ENCODE measurements around the gene ANKRD53. TPM values are rescaled to one million over a fixed set of nuclear protein-coding genes. Genes with fewer than 3 reads are reported as not detected.

ANKRD53 gene
- total RNA-seq, 3 donors from 2014 or later = 0.23 to 1.8 (median 0.75) TPM

DNA sequence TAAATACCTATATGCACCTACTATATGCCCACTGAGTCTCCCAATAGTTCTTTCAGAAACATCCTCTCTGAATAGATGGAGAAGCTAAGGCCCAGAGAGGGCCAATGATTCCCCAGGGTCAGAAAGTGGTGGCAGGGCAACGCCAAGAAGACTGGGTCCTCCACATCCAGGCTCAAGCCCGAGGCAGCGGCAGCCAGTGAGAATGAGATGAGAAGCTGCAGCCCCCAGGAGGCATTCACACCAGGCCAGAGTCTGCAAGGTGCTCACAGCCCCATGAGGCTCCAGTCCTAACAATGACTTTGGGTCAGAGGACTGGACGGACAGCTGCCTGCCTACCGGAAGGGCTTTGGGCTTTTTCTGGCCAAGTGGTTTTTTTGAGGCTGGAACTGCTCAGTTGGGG lies 12.7 kb downstream of the ANKRD53 start:
- TF ChIP-seq CTCF (IDR thresholded peaks at IDR 0.05) = no peak
- DNase-seq (no peak), ATAC-seq (no peak)
- intact Hi-C loops (cut with DNase I, micrococcal nuclease) = no loop called here
- Histone ChIP-seq H3K36me3 (ENCODE audit: low read depth) (peaks cover 6% of the 10 kb centered on the region), H3K9me3 (no peaks in the 10 kb centered on the region), H3K4me3 (no peak overlapping the region), H3K4me1 (ENCODE audit: low read depth) (peaks cover 21% of the 10 kb centered on the region)

DNA sequence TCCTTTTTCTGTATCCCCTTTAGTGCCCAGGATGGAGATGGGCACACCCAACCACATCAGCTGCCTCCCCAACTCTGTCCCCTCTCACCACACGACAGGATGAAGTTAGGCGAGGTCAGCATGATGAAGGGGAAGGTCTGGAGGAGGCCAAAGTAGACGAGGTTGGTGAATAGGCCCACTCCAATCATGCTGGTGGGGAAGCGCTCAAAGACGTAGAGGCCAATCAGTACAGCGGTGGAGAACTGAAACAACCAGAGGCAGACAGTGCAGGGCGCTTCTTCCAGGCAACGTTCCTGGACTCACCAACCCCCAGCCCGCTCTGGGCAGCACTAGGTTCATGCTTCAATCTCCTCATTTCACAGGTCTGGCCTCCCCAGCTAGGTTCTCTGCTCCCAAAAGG lies 13.3 kb downstream of the ANKRD53 start:
- intact Hi-C loops (cut with DNase I, micrococcal nuclease) = no loop called here
- no peaks in the 10 kb centered on the region for H3K9me3 ChIP-seq

GRCh38 chr2:70992945-70993853 lies 14.8 kb downstream of the ANKRD53 start:
- intact Hi-C loops (cut with DNase I, micrococcal nuclease) = no loop called here
- ATAC-seq (no peak), DNase-seq (no peak)
- H3K36me3 ChIP-seq (ENCODE audit: low read depth) = peaks cover 3% of the 10 kb centered on the region
- no peak overlapping the region for H3K4me3 ChIP-seq
- H3K4me1 ChIP-seq (ENCODE audit: low read depth) = peaks cover 21% of the 10 kb centered on the region
- no peaks in the 10 kb centered on the region for H3K9me3 ChIP-seq
- no peak for TF ChIP-seq CTCF (IDR thresholded peaks at IDR 0.05)

More for the DNA sequence above, 13.3 kb downstream of the ANKRD53 start:
- Histone ChIP-seq H3K36me3 (ENCODE audit: low read depth) (peaks cover 6% of the 10 kb centered on the region), H3K4me1 (ENCODE audit: low read depth) (peaks cover 21% of the 10 kb centered on the region), H3K4me3 (no peak overlapping the region)
- no peak for TF ChIP-seq CTCF (IDR thresholded peaks at IDR 0.05)
- no peak for ATAC-seq
- DNase-seq = no peak

- Histone ChIP-seq H3K9me3 (no peaks in the 10 kb centered on the region), H3K4me3 (peak overlapping the region; percentile 98), H3K4me1 (ENCODE audit: low read depth) (peaks cover 21% of the 10 kb centered on the region), H3K36me3 (ENCODE audit: low read depth) (no peaks in the 10 kb centered on the region)
- no peak for TF ChIP-seq CTCF (IDR thresholded peaks at IDR 0.05)
- ATAC-seq (peak; percentile 46), DNase-seq (peak in 1 of 3 donors; percentile 40)
- intact Hi-C loops (cut with DNase I, micrococcal nuclease) = no loop called here
Observed at GRCh38 chr2:70994009-70994698, 15.7 kb downstream of the ANKRD53 start.

GRCh38 chr2:70994699-70995425 lies 16.4 kb downstream of the ANKRD53 start, which contains the start of gene TEX261:
TEX261 (minus strand) TSS chr2:70994873; CDS start chr2:70994757, 116 bp downstream.
- ATAC-seq = peak; percentile 99
- no peaks in the 10 kb centered on the region for H3K9me3 ChIP-seq
- intact Hi-C loops (cut with DNase I, micrococcal nuclease) = no loop called here
- H3K4me3 ChIP-seq = peak within 1 kb of the TSS; percentile 98
- H3K36me3 ChIP-seq (ENCODE audit: low read depth) = no peaks in the 10 kb centered on the region
- peak; percentile 89 to 94 (median 93) for DNase-seq
- peaks cover 21% of the 10 kb centered on the region for H3K4me1 ChIP-seq (ENCODE audit: low read depth)
- peak; percentile 83 for TF ChIP-seq CTCF (IDR thresholded peaks at IDR 0.05)

Data from mucosa of descending colon (tissue), 3 donors.